AG08395 (cell line): ENCODE data around the gene IMPDH2.
A peak's percentile ranks its signal among the peaks of the same experiment; 100 is the strongest.

Experiments used
- DNase-seq: peaks from one replicate; pipeline ENCODE4 v3.0.0; 2012; ENCODE audit warnings: mixed read lengths, low spot score

Gene IMPDH2

DNA sequence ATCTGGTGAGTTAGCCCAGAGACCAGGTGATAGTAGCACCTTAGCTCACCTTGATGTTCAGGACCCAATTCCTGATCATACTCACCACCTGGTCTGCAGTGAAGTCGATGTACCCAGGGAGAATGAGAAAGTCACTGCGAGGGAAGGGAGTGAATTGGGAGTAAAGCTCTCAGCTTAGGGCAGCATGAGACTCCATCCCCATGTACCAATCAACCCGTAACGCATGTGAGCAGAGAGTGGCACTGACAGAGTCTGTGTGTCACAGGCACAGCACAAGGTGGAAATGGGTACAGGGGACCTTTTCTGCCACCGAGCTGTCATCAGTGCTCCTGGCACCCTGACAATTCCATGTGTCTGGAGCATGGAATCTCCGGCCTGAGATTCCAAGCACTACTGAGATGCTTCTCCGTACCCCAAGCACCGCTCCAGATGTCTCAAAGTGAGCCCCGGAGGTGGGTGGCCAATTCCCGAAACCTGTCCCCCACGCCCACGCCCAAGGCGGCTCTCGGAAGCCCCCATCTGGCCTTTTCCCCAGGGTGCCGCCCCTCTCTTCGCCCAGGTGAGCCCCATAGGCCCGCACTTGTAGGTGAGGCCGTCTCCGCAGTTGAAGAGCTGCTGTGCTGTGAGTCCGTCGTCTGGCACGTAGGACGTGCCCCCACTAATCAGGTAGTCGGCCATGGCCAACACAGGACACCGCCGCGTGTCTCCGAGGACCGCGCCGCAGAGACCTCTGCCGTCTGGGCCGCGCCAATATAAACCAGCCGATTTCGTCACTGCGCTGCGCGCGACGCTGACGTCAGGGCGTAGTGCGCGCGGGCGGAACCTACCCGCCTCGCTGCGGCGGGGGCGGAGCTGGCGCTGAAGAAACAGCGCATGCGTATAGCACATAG is at the start of gene IMPDH2:
IMPDH2 (minus strand) TSS at position 726 of the 890 bp plus-strand sequence; CDS start at position 678, 48 bp downstream.
- DNase-seq = peak; percentile 96

DNA sequence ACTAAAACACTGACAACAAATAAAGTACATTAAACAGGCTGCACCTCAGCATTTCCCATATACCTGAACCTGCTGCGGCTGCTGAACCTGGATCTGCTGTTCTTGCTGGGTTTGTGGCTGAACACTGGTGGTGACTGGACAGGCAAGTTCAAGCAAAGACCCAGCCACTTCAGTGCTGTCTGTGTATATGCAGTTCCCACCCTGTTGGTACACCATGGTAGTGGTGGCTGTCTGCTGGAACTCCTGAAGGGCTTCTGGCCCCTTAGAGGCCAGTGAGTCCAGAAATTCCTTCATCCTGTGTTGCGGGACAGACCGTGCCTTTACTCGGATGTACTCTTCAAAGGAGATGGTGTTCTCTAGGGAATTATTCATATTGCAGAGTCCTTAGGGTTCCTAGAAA is 47.4 kb upstream of the IMPDH2 start:
- no peak for DNase-seq

DNA sequence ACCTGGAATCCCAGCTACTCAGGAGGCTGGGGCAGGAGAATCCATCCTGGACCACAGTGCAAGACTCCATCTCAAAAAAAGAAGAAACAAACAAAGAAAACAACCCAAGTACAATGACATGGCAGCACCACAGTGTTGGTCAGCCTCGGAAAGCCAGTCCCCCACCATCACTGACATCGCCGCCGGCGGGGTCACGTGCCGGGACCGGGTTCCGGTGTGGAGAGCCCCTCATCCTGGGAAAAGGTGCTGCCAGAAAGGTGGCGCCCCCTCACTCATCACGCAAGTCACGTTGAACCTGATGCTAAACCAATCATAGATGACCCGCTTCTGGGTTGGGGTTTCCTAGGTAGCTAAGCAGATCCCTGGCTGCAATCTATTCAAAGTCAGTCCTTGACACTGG is 46.9 kb upstream of the IMPDH2 start:
- no peak for DNase-seq

DNA sequence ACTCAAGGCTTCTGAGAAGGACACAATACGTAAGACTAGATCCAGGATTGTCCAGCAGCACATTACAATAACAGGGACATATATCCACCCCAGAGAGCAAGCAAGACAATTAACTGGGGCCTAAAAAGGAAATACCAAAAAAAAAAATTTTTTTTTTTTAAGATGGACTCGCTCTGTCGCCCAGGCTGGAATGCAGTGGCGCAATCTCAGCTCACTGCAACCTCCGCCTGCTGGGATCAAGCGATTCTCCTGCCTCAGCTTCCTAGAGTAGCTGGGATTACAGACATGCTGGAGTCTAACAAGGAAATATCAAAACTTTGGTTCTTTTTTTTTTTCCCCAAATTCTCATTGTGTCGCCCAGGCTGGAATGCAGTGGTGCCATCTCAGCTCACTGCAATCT is 28.8 kb upstream of the IMPDH2 start:
- DNase-seq = no peak

DNA sequence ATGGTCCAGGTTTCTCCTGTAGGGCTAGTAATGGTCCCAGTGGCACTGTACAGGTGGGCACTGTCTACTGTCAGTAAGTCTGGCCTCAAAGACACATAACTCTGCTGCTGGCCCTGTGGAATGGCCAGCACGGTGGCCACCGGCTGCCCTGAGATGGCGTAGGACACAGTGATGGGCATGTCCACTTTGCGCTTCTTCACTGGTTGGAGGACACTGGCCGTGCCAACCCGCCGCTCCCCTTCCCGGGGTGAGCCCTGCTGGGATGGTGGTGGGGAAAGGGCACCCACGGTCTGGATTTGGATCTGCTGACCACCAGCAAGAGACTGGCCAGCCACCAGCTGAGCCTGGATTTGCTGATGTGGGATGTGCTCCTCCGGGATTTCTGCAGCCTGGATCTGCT is 28.1 kb upstream of the IMPDH2 start:
- DNase-seq = no peak

DNA sequence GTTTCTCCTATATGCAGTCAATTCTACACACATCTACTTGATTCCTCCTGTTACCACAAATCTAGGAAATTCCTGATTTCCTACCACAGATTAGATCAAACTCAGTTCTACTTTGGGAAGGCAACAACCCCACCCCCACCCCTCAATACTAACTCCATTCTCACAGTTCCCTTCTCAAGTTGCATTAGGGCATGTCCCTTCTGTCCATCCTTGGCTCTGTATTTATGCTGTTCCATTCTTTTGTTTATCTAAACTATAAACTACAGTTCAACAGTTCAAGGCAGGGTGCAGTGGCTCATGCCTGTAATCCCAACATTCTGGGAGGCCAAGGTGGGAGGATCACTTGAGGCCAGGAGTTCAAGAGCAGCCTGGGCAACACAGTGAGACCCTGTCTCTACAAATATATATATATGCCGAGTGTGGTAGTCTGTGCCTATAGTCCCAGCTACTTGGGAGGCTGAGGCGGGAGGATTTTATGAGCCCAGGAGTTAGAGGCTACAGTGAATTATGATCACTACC is 25.2 kb upstream of the IMPDH2 start:
- DNase-seq = no peak

DNA sequence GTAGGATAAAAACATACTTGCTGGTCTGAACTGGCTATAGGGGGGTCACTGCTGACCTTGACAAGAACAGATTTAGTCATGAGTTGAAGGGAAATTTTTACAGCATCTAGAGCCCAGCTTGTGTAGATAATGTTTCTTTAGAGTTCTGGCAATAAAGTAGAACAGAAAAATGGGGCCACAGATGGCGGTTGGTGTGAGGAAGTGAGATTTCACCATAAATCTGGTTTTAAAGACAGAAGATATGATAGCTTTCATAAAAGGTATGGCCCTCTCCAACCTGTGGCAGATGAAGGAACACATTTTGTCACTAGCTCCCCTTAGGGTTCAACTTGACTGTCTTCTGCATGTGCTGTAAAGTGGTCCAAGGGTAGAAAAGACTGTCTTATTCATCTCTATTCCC is 24.3 kb upstream of the IMPDH2 start:
- no peak for DNase-seq

DNA sequence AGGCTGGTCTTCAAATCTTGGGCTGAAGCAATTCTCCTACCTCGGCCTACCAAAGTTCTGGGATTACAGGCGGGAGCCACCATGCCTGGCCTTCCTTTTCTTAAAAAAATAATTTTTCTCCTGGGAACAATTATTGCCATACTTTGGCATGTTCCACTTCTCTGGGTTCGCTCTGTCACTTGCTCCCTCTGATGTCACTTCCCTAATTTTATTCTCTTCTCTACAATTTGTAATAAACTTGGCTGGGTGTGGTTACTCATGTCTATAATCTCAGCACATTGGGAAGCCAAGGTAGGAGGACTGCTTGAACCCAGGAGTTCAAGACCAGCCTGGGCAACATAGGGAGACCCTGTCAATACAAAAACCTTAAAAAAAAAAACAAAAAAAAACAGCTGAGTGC is 6.1 kb upstream of the IMPDH2 start:
- DNase-seq = no peak

DNA sequence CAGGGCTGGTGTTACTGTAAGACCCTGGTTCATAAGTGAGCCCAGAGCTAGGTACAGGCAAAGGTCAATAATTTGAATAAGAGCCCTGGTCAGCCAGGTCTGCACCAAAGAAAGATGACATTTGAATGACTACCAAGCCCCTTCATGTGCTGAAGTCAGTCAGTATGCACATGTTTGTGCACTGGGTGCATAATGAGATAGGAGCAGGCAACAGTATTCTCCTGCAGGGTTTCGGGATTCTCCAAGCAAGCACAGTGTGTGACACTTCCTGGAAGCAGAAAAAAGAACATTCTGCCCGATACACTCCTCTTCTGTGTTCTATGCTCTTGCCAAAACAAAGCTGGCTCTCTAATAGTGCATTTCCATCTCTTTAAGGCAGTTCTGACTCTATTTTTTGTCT is 5.5 kb upstream of the IMPDH2 start:
- DNase-seq = no peak

DNA sequence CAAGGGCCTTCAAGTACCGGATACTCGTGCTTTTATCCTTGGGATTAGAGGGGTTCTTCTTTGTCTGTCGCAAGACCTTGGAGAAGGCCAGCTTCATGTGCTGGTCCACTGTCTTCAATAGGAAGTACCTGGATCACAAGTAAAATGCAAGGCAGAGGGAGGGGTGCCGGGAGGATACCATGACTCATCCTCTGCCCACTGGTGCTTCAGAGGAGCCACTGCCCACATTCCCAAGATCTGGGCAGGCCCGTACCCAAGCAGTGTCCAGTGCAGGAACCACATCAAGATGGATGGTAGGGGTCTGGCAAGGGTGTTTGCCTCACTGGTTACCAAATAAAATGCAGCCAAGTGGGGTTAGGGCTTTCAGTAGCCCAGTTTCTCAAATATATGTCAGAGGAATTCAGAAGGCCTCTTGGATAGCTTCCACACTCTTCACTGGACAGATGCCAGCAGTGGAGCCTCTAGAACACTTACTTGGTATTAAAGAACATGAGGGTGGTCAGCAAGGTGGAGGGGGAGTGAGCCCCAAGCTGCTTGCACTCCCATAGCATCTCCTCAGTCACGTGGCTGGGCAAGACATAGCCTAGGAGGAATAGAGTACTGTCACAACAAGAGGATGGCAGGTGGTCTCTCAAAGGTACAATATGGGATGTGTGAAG is 3.6 kb upstream of the IMPDH2 start:
- no peak for DNase-seq

DNA sequence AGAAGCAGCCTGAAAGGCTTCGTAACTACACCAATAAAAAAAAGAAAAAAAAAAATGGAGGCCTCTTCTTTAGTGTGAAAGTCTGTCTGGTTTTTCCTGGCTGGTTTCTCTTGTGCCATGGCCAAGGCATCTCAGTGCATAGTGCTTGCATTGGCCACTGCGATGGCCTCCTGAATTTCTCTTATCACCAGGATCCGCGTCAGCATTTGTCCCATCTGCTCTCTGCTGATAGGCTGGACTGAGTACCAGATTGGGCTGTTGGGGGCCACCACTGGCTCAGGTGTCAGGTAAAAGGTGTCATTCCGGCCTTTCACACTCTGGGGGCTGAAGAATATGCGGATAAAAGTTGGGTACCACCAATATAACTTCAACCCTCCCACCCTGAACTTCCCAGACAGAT is 1.1 kb upstream of the IMPDH2 start:
- no peak for DNase-seq

DNA sequence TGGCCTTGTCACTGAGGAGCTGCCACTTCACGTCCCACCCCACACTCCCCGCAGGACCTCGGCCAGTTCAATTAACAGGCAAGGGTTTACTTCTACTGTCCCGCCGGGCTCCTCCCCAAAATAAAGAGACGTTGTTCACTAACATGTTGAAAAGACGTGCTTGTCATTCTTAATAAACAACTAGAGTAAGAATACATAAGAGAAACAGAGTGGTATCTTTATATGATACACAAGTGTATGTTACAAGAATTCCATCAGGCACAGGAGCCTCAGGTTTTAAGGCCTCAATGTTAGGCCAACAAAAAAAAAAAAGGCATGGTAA is 326 bp upstream of the IMPDH2 start:
- DNase-seq = no peak

DNA sequence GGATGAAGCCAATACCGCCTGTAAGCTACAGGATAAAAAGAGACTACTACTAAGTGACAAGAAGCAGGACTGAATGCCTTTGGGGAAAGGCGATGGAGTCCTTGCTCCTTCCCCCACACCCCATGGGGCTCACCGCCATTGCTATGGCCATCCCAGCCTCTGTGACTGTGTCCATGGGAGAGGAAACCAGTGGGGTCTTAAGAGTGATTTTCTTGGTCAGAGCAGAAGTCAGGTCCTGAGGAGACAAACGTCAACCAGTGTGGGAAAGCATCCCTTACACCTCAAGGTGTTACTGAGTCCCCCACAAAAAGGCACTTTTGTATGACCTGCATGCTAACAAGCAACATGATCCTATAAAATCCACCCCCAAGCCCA is 913 bp downstream of the IMPDH2 start:
- no peak for DNase-seq

DNA sequence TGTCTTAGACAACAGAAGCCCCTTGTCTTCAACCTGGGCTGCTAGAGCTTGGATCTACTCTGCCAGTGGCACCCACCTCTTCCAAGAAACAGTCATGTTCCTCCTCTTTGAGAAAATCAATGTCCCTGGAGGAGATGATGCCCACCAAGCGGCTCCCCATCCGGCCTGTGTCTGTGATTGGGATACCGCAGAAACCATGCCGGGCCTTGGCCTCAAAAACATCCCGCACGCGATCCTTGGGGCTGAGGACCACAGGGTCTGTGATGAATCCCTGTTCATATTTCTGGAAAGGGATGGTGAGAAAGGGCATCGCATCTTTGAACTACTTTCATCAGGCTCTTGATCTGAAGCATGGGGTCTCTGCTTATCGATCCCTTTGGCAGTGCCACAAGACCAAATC is 1.6 kb downstream of the IMPDH2 start:
- DNase-seq = no peak

DNA sequence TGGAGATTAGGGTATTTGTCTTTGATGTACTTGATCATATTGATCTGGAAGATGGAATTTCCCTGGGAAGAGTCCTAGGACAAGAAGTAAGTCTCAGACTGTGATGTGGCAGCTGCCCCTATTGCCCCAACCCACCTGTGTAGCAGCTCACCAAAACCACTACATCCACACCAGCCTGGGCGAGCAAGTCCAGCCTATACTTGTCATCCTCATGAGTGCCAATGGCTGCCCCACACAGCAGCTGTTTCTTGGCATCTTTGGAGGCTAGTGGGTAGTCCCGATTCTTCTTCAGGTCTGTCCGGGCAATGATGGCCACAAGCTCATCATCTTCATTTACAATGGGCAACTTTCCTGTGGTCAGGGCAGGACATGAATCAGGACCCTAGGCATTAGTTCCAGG is 2.7 kb downstream of the IMPDH2 start:
- DNase-seq = no peak

DNA sequence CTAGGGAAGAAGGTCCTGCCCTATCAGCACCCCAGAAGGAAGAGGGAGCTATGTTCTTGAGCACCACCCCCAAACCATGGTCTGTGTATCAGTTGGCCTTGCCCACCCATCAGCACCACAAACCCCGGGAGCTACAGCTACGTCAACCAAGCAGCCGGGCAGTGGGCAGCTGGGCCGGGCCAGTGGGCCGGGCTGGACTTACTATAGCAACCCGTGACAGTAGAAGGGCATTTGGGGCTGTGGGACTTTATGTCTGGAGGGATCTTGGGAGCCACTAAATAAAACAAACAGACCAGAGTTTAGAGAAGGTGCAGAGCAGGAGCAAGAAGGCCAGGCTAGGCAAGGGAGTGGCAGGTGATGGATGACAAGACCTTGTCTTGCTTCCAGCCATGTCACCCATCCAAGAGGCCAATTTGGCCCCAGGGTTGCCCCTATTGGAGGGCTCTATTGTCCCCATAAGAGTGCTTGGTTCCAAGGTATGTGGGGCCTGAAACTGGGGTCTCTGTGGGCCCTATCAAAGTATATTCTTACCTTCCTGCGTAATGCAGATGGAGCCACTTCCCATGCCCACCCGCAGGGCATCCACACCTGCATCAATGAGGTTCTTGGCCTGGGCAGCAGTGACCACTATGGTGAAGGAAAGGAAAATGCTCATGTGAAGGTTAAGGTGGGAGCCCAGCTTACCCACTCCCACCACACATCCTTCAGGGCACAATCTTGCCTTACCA is 3.2 kb downstream of the IMPDH2 start:
- DNase-seq = no peak

DNA sequence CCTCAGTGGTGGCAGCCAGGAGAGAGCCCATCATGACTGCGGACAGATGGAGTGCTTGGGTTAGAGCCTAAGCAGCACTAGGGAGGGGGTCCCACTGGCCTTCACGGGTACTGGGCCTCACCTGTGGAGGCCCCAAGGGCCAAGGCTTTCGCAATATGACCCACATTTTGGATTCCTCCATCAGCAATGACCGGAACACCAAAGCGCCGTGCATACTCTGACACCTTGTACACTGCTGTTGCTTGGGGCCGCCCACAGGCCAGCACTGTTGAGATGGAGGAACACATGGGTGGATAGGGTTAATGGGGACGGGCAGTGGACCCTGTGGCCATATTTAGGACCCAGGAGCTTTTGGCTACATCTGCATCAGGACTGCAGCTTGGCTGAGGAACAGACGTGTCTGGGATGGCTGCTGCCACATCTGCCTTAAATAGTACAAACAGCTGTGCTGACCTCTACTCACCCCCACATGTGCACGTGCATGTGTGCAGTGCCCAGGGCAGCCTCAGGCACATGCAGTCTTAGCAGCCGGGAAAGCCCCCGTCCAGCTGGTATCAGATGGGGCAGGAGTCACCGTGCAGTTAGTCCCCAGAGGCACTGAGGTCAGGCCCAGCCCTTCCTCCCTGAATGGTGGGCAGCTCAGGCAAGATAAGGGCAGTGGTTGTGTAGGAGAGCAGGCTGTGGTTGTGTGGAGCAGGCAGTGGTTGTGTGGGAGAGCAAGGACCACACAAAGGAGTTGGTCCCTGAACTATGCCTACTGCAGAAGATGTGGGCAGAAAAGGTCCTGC is 4.0 kb downstream of the IMPDH2 start:
- no peak for DNase-seq

DNA sequence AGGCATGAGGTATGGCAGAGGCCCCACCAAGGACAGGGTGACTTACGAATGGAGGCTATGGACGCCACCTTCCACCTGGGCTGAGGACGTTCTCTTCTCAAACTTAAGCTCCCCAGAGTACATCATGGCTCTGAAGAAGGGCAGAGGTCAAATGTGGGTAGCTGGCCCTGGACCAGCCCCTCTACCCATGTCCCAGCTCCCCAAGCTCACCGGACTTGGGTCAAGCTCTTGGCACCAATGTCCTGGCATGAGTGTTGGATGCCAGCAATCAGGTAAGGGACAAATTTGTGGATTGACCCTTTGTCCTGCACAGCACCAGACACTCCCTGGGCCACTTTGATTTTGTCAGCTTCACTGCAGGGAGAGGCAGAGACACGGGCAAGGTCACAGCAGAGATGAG is 4.7 kb downstream of the IMPDH2 start:
- DNase-seq = no peak

DNA sequence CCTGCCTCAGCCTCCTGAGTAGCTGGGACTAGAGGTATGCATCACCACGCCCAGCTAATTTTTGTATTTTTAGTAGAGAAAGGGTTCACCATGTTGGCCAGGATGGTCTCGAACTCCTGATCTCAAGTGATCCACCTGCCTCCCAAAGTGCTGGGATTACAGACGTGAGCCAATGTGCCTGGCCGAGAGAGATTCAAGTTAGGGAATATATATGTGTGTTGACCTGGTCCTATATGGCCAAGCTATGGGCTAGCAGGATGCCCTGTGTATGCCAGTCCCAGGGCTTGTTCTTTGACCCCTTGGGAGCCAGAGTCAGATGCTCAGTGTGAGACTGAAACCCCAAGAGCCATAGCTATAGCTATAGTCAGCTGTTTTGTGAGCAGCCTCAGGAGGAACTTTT is 5.4 kb downstream of the IMPDH2 start:
- no peak for DNase-seq

DNA sequence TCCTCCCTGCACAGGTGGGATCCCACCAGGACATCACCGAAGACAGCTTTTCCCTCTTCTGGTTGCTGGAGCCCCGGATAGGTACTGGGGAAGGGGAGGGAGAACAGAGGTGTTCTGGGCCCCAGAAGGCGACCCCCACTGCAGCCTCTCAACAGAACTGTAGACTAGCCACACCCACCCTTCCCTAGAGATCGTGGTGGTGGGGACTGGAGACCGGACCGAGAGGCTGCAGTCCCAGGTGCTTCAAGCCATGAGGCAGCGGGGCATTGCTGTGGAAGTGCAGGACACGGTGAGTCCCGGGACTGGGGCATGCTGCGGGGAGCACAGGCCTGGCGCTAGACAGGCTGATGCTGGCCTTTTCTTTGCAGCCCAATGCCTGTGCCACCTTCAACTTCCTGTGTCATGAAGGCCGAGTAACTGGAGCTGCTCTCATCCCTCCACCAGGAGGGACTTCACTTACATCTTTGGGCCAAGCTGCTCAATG is 6.5 kb downstream of the IMPDH2 start:
- no peak for DNase-seq

DNA sequence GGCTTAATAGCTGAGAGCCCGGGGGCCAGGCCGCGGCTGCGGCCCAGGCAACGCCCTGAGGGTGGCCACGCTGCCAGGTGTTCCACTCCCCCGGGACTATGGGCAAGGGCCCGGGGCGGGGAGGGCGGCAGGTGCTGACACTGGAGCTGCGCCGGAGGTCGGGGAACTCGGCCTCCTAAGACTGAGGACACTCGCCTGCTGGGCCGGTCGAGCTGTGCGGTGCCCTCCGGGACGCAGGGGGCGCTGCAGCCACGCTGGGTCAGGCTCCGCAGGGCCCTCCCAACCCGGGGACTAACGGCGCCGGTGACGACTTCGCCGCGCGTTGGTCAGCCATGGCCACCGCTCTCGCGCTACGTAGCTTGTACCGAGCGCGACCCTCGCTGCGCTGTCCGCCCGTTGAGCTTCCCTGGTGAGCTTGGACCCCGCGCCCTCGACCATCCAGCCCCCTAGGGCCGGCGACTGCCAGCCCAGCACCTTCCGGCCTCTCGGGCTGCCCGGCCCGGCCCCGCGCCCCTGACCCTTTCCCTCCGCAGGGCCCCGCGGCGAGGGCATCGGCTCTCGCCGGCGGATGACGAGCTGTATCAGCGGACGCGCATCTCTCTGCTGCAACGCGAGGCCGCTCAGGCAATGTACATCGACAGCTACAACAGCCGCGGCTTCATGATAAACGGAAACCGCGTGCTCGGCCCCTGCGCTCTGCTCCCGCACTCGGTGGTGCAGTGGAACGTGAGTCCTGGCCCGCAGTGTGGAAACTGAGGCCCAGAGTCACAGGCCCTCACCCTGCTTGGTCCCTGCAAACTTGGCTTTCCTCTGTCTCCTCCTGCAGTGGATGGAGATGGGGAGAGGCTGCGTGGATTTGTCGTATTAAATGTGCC is 7.1 kb downstream of the IMPDH2 start, which contains the start of gene NDUFAF3:
NDUFAF3 (plus strand) TSS at position 309 of the 875 bp plus-strand sequence; CDS start at position 333, 24 bp downstream.
- DNase-seq = peak; percentile 88
